Smooth muscle cell of bladder (primary cell): ENCODE measurements around the gene KIF3C. TPM values are rescaled to one million over a fixed set of nuclear protein-coding genes. Genes with fewer than 3 reads are reported as not detected.

ENCODE experiments used
- total RNA-seq: library from RNA; depleted of rRNA; stranded (reverse); fragments of >200 nt; gene quantifications from 2 replicates; pipeline ENCODE4 v1.2.3, GENCODE V29; 2014

The KIF3C gene
- total RNA-seq: 6.0 and 7.0 TPM in 2 replicates

GRCh38 chr2:25982273-25982967 lies at the start of gene KIF3C:
TSS of gene KIF3C (minus strand) at chr2:25982497. CDS start at chr2:25981917, 580 bp downstream.

DNA sequence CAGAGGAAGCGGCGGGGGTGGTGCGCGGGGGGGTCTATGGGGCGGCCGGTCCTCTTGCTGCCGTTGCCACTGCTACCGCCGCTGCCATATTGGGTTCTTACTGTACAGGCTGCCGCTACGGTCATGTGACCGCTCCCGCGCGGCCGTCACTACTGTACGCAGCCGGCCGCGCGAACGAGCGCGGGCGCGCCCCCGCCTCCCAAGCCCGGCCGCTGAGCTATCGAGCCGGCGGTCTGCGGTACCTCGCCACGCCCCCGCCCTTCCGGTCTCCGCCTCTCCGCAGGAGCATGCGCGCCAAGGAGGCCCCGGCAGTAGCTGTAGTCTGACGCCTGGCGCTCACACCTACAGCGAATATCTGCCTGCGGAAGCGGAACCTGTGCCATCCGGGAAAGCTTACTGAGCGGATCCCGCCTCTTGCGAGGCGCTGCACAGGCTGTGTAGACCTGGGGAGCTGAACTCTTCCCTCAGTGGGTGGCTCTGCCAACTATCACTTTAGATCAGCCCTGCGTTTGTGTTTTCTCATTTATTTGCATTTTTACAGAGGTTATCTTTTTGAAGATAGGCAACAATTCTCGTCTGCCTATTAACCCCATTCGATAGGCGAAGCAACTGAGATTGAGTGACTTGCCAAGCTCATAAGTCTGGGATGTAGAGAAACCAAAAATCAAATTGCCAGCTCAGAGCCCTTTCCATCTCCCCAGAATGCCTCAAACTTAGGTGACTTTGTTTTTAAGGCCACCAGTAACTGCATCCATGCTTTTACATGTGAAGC lies 103.8 kb downstream of the KIF3C start, which contains the start of gene ASXL2:
ASXL2 (minus strand) TSS at position 127 of the 772 bp plus-strand sequence. CDS start 265 bp downstream, outside the sequence.

Other genes with a start within 250 kb of the KIF3C start
- 4.3 and 4.6 TPM in 2 replicates for gene ASXL2, start 104.0 kb downstream of the KIF3C start, total RNA-seq
- 96.7 and 131 TPM in 2 replicates for gene RAB10, start 51.6 kb upstream of the KIF3C start, total RNA-seq
- 0.43 and 0.65 TPM in 2 replicates for gene GAREM2, start 190.6 kb upstream of the KIF3C start, total RNA-seq